ENCODE measurements around the gene HS3ST3B1.

DNA sequence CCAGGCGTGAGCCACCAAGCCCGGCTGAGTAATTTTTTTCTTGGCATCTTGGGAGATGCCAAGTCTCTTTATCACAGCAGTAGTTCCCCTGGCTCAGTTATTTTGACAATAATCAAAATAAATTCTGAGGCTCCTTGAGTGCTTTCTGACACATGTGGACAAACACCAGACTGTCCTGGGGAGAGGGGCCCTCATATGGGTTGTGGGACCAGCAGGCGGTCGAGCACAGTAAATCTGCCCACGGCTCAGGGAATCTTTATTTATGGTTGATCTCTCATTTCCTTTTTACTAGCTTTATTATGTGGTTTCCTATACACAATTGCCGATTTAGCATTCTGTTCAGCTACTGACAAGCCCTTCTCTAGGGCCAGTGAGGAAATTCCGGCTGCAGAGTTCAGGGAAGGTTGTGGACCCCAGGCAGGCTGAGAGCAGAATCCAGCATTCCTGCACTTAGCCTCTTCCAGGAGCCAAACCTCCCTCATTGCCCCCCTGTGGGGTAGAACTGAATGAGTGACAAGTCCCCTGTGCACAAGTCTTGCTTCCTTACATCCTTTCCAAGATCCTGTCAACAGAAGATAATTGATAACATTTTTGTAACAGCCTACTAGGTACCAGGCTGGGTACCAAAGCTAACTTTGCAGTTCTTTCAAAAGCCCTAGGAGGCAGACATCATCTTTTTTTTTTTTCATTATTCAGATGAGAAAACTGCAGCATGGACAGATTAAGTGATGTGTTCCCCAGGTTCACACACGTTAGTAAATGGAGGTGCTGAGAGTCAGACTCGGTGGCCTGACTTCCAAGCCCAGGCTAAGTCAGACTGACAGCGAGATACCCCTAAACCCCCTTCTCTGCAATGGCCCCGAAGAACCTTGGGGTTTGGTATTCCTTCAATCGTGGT is 40.2 kb downstream of the HS3ST3B1 start:
- TF ChIP-seq, protein P1, sequence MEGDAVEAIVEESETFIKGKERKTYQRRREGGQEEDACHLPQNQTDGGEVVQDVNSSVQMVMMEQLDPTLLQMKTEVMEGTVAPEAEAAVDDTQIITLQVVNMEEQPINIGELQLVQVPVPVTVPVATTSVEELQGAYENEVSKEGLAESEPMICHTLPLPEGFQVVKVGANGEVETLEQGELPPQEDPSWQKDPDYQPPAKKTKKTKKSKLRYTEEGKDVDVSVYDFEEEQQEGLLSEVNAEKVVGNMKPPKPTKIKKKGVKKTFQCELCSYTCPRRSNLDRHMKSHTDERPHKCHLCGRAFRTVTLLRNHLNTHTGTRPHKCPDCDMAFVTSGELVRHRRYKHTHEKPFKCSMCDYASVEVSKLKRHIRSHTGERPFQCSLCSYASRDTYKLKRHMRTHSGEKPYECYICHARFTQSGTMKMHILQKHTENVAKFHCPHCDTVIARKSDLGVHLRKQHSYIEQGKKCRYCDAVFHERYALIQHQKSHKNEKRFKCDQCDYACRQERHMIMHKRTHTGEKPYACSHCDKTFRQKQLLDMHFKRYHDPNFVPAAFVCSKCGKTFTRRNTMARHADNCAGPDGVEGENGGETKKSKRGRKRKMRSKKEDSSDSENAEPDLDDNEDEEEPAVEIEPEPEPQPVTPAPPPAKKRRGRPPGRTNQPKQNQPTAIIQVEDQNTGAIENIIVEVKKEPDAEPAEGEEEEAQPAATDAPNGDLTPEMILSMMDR (IDR thresholded peaks at IDR 0.05) = no peak
- no peak for TF ChIP-seq POLR2AphosphoS5 (IDR thresholded peaks at IDR 0.05)

All from transverse colon (tissue), 4 donors.